Measurements from ENCODE around the gene GLT6D1. TPM values are rescaled to one million over a fixed set of nuclear protein-coding genes. Genes with fewer than 3 reads are reported as not detected.

Gene GLT6D1
- total RNA-seq, 1 experiment from 2014 or later = not detected

DNA sequence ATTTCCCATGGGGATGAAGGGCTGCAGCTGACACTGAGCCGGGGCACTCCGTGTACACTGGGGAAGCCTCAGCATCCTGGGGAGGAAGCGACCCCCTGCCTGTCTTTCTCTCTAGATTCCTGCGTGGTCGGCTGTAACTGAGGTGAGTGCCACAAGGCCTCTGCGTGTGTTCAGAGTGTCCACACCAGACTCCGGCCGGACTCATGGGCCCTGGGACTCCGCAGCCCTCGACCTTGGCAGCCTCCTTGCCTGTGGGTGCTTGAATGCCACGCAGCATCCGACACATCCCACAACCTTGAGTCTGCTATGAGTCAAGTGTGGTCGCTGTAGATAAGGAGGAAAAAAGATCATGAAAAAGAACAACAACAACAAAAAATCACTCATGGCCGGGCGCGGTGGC, 54.4 kb downstream of the GLT6D1 start:
- peak; percentile 57 for DNase-seq (ENCODE audit: low read depth)

DNA sequence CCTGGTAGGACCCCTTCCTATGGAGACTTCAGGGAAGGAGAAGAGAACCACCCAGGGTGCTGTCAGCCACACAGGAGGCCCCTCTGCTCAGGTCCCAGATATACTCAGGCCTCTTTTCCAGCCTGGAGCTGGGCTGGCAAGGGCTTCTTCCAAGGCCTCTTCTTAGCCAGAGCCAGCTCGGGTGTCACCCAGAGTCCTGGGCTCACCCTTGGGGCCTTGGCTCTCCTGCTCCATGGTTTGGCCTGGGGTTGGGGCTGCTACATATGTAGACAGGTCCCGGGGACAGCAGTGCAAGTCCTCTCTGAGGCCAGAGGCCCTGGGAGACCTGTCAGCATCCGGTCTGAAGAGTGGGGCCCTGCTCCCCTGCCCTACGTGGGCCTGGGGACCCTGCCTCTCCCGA, 55.0 kb downstream of the GLT6D1 start:
- DNase-seq (ENCODE audit: low read depth) = no peak

DNA sequence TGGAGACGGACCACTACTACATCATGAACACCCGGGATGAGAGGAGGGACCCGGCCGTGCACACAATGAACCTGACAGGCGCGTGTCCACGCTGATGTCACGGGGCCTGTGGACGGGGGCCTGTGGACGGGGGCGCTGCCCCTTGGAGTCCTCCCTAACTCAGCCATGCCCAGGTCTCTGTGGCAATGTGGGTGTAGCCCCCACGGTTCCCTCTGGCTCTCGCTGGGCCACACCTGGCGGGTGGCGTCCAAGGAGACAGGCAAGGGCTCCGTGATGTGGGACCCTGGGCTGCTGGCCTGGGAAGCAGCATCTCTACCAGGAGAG, 55.7 kb downstream of the GLT6D1 start:
- DNase-seq (ENCODE audit: low read depth) = no peak

DNA sequence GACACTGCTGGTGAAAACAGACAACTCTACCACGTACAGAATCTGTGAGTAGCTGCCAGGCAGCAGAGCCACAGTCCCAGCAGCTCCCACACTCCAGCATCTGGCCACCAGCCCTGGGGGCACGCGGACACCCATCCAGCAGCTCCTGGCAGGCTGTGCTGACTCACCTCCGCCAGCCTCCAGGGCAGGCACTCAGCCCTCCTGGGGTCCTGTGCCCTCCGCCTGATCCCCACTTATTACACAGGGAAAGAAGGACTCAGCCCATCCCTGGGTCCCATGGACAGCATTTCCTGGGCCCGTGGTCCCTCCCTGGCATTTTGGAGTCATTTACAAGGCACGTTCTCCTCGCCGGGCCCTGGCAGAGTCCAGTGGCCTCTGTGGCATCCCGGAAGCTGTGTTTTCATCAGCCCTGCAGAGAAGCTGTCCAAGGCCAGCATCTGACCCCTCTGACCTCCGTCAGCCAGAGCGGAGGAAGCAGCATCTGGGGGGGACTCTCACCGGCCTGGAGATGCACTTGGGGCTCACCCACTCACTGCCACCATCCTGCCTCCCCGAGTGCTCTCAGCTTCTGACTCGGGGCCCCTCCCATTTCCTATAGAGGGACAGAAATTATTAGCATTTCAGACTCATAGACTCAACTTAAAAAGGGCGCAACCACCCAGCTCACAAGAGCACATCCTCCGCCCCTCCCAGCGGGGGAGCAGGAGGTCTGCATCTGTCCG, 56.2 kb downstream of the GLT6D1 start:
- DNase-seq (ENCODE audit: low read depth) = peak; percentile 75

DNA sequence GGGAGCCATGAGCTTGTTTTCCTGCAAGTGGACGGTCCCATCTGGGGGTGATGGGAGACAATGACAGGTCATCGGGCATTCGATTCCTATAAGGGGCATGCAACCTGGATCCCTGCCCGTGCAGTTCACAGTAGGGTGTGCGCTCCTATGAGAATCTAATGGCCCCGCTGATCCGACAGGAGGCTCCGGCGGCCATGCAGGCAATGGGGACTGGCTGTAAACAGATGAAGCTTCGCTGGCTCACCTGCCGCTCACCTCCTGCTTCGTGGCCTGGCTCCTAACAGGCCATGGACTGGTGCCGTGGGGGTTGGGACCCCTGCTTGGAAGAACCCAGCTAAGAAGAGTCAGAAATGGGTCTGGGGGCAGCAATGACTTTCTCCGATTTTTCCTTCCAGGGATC, 56.8 kb downstream of the GLT6D1 start:
- DNase-seq (ENCODE audit: low read depth) = no peak

DNA sequence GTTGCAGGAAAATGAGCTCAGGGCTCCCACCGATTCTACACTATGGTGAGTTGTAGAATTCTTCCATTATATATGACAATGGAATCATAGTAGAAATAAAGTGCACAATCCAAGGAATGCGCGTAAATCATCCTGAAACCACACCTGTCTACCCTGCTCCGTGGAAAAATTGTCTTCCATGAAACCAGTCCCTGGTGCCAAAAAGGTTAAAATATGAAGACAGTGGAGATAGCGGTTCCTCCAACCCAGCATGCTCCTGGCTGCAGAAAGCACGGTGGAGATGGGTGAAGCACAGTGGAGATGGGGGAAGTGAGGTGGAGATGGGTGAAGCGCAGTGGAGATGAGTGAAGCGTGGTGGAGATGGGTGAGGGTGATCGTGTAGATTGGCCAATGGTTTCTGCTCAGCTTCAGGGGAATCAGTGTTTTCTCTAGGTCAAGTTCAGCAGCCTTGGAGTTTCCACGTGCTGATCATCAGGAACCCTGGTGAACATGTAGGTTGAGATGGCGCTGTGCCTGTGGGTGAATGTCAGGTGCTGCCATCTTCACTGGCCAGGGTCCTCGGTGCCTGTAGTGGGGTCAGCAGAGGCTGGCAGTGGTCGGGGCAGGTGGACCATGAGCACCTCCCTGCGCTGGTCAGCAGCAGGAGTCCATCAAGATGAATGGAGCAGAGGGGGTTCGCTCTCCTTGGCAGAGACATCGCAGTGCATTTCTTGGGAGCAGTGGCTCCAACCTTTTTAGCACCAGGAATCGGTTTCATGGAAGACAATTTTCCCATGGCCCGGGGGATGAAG, 57.5 kb downstream of the GLT6D1 start:
- no peak for DNase-seq (ENCODE audit: low read depth)

DNA sequence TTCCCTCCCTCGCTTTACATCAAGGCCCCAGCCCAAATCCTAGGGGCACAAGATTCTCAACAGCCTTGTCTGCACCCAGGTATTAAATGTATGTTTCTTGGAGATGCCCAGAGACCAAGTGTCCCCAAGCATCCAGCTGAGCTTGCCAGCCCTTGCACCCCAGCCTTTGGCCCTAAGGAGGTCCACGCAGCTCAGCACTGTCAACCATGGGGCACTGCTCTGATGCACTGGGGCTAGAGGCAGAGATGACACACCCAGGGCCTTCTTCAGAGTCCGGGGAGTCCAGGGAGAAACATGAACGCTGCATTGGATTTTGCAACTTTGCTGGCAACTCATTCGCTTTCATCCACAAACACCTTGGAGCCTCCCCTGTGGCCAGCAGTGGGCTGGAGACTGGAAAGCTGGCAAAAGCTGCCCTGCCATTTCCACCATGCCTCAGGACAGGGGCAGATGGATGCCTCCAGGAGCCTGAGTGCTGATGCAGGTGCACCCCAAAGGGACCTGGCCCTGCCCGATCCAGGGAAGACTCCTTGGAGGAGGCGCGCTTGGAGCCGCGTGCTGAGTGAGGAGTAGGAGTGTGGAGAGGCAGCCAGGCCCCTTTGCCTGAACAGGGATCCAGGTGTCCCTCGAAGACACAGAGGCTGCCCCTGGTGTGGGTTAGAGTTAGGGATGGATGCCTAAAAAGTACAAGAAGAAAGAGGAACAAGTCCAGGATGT, 58.5 kb downstream of the GLT6D1 start:
- no peak for DNase-seq (ENCODE audit: low read depth)

DNA sequence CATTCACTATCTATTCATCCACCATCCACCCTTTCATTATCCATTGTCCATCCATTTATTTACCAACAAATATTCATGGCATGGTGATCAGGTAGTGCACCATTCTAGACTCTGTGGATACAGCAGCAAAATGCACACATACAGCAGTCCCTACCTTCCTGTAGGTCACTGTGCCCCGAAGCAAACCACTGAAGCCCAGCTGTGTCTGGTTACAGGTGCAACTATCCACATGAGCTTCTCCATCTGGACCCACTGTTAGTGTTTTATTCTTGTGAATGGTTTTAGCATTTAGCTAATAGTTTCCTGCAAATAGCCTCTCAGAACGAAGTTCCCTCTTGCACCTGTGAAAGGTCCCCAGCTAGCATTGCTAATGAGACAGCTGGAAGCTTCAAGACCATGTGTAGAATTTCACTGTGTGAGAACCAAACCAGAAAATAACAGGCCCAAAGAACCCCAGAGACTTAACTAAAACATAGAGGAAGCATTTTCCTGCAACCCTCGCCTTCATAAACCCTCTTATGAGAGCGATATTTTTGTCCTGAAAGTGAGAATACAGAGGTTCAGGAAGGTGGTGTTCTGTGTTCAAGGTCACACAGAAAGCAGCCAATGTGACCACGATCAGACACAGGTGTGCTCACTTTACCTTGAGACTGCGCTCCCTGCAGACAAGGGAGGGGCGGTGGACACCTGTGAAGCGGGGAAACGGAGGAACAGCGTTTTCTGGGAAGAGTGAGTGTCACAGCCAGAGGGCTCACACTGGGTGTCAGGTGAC, 59.3 kb downstream of the GLT6D1 start:
- no peak for DNase-seq (ENCODE audit: low read depth)

DNA sequence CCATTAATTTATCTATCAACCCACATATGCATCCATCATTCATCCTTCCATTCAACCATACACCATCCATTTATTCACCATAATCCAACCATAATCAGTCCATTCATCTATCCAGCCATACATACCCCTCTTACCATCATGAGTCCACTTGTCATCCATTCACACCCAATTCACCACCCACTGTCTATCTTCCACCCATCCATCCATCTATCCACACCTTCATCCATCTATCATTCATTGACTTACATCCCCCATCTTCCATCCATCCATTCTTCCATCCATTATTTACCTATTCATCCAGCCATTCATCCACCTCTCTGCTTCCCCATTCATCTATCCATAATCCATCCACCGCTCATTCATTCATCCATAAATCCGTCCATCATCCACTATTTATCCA, 60.0 kb downstream of the GLT6D1 start:
- DNase-seq (ENCODE audit: low read depth) = no peak

DNA sequence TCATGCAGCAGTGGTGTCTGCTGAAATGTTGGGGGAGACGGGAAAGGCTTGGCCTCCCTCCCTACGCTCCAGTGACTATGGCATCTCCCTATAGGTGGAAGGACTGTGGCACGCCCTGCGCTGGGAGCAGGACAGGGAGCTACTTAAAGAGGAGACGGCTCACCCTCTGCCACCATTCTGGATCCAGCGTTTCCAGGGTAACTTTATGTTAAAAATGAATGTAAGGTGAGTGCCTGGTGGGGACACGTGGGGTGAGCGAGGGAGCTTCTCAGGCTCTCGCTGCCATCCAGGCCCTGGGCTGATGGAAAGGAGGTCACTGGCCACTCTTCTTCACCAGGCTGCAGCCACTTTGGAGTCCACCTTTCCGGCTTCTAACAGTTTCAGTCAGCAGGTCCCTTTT, 62.1 kb downstream of the GLT6D1 start:
- no peak for DNase-seq (ENCODE audit: low read depth)

DNA sequence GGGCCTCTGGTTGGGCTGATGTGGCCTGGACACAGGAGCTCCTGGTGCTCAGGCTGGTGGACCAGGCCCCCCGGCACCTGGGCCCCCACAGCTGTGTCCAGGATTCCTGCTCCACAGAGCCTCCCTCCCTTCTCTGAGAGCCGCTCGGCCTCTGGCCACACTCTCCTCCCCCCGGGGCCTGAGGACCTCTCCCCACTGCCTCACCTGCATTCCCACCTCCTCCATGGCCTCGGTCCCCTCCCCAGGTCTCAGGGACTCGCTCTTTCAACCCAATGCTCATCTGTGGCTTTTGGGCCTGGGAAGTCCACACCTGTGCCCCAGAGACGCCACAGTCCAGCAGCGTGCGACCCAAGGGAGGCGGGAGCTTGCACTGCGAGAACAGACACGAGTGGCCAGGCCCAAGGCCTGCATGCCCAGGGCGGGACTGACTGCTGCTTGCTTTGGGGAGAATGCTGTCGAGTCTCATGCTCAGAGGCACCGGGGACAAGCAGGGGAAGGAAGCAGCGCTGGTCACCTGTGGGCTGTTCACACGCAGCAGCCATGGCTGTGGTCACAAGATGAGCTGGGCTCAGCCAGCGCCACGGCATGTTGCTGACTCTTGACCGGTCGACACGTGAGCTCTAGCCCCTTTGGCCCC, 63.2 kb downstream of the GLT6D1 start:
- no peak for DNase-seq (ENCODE audit: low read depth)

DNA sequence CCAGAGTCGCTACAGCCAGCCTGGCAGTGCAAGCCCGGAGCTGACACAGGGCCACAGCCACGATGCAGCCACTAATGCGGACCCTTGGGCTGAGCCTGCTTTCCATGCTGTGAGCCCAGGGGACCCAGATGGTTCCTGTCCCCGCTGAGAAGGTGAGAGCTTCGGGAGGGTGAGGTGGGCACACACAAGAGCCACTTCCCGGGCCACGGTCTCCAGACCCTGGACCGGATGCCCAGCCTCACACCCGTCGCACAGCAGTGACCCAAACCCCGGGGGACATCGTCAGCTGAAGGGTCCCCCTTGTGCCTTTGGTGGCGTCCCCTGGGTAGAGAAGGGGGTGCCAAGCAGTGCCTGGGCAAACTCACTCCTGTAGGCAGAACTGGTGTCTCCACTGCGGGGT, 64.4 kb downstream of the GLT6D1 start:
- DNase-seq (ENCODE audit: low read depth) = no peak

DNA sequence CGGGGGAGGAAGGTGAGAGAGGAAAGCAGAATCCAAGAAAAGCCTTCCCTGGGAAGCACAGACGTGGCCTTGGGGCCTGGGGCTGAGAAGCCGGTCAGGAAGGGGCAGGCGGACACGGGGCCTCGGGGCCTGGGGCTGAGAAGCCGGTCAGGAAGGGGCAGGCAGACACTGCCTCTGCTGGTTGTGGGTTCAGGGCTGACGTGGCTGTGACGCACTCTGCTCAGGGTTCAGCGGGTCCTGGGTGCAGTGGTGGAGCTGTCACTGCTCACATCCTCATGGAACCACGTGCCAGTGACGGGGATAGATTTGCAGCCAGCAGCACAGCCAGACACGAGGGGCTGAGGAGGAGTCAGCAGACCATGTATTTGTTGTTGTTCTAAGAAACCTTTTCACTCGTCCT, 65.0 kb downstream of the GLT6D1 start:
- DNase-seq (ENCODE audit: low read depth) = no peak

Other genes with a start within 250 kb of the GLT6D1 start
- gene PPP1R26, start 159.8 kb downstream of the GLT6D1 start, total RNA-seq (2014; rRNA removed; shearing (Covaris generic)) = 33.2 and 33.5 TPM in 2 replicates
- gene MRPS2, start 138.9 kb downstream of the GLT6D1 start, total RNA-seq (2014; rRNA removed; shearing (Covaris generic)) = 46.8 and 48.6 TPM in 2 replicates
- not detected in 2 replicates for gene LCN1, start 118.1 kb downstream of the GLT6D1 start, total RNA-seq (2014; rRNA removed; shearing (Covaris generic))
- gene OBP2A, start 93.4 kb downstream of the GLT6D1 start, total RNA-seq (2014; rRNA removed; shearing (Covaris generic)) = not detected in 2 replicates
- not detected in 2 replicates for gene PAEP, start 77.8 kb downstream of the GLT6D1 start, total RNA-seq (2014; rRNA removed; shearing (Covaris generic))
- not detected in 2 replicates for gene LCN9, start 23.8 kb upstream of the GLT6D1 start, total RNA-seq (2014; rRNA removed; shearing (Covaris generic))
- 0.18 TPM in 1 of 2 replicates, not detected in the other for gene SOHLH1, start 59.9 kb upstream of the GLT6D1 start, total RNA-seq (2014; rRNA removed; shearing (Covaris generic))
- gene KCNT1, start 62.6 kb upstream of the GLT6D1 start, total RNA-seq (2014; rRNA removed; shearing (Covaris generic)) = not detected in 2 replicates

All from Daoy (cell line).